HG02678 (cell line): Measurements from ENCODE around the gene LAMB4.
A peak's percentile ranks its signal among the peaks of the same experiment; 100 is the strongest.

ENCODE experiments used
- ATAC-seq: cut with Tn5 transposase; IDR thresholded peaks from one replicate; pipeline ENCODE4 v1.9.1; 2021; ENCODE audit warnings: mild to moderate bottlenecking, moderate library complexity; ENCODE audit not compliant: unreplicated experiment

Gene LAMB4

DNA sequence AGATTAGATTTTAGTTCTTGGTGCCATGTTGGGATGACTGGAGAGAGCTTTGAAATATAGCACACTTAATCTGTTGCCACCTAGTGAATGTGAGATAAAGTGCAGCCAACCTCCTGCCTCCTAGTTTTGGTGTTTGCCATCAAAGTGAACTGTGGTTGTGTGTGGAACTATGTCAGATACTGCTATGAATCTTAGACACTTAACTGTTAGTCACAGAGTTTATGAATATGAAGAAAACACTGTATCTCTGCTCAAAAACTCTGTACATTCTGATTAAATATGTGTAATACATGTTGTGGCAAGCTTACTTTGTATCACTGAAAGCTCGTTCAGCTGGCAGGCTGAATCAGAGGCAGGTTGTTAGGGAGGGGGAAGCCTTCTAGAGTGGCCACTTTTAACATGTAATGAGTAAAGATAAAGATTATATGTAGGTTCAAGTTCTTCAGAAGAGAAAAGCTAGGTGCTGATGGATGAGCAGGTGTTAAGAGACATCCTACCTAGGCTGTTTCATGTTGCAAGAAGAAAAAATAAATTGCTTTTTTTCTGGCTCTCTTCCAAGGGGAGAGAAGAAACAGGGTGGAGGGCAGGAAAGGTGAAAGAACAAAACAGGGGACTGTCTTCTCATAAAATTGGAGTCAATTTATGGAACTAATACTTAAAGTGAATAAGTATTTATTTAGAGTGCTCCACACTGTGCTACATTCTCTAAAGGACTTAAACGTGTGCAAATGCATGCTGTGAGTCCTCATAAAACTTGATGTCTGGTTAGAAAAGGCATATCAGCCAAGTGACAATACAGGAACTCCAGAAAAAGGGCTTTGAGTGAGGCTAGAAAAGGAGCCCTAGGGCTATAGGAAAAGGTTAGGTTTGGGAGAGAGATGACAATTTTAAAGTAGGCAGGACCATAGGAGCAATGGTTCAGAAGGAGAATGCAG, 113.1 kb downstream of the LAMB4 start:
- no peak for ATAC-seq

DNA sequence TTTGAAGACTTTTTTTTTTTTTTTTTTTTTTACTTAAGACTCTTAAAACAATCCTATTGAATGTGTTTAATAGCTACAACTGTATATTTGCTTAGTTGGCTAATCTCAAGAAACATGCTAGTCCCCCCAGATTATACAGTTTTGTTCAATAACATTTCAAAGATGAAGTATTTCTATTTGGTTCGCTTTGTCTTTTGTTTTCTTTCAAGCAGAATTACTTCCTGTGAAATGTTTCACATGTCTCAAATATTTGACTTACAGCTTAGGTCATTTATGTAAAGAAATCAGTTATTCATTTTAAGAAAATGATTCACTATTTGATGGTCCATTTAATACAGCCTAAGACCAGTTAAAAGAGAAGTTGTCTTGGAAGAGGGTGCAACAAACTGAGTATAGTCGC, 114.4 kb downstream of the LAMB4 start:
- no peak for ATAC-seq

GRCh38 chr7:108014747-108015682, 115.1 kb downstream of the LAMB4 start:
- no peak for ATAC-seq

- no peak for ATAC-seq
Observed at GRCh38 chr7:108014215-108014614, 115.9 kb downstream of the LAMB4 start.

- no peak for ATAC-seq
Observed at GRCh38 chr7:108012499-108013430, 117.4 kb downstream of the LAMB4 start.

- ATAC-seq: no peak
Observed at GRCh38 chr7:108010377-108010776, 119.8 kb downstream of the LAMB4 start.

DNA sequence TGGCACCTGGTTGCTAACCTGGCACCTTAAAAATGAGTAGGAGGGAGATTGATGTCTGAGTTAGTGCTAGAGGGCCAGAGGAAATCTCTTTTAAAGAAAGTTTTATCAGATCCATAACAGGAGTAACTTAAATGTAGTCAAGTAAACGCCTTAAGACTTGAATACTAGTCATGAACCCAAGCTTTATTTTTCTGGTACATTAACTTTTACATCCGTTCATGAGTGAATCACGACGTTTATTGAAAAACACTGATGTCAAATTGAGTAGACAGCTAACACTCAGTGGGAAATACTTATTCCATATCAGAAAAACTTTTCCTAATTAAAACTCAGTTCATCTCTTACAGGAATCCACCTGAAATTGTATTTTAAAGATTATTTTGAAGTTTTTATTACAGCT, 120.3 kb downstream of the LAMB4 start:
- no peak for ATAC-seq

GRCh38 chr7:108008827-108009226, 121.3 kb downstream of the LAMB4 start:
- no peak for ATAC-seq

DNA sequence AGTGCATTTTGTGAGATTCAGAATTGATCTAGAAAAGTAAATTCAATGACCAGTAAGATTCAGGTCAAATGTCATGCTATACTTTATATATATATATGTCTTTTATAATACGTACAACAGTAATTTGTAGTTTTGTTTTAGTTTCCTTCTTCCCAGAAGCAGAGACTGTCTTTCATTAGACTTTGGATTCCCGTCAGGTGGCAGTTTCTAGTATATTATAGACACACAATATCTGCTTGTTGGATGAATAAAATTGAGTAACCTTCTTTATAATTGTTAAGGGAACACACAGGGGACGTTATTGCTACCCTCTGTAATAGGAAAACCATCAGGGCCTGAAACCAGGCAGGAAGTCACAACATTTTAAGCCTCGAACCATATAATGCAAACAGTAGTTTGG, 121.9 kb downstream of the LAMB4 start:
- ATAC-seq: no peak

- no peak for ATAC-seq
Observed at GRCh38 chr7:108007762-108008161, 122.4 kb downstream of the LAMB4 start.

DNA sequence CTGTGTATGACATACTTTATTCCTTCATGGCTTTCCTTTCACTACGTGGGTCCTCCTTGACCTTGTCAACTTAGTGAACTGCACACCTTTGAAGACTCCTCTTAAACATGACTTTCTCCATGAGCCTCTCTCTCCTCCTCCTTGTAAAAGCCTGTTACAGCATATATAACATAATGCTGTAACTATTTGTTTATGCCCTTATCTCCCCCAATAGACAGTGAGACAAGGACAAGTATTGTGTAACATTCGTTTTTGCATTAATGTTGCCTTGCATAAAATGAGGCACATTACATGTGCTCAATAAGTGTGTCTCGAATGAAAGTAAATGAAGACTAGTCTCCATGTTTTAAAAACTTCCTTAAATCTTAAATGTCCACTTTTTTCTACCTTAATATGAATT, 122.9 kb downstream of the LAMB4 start:
- ATAC-seq: no peak

DNA sequence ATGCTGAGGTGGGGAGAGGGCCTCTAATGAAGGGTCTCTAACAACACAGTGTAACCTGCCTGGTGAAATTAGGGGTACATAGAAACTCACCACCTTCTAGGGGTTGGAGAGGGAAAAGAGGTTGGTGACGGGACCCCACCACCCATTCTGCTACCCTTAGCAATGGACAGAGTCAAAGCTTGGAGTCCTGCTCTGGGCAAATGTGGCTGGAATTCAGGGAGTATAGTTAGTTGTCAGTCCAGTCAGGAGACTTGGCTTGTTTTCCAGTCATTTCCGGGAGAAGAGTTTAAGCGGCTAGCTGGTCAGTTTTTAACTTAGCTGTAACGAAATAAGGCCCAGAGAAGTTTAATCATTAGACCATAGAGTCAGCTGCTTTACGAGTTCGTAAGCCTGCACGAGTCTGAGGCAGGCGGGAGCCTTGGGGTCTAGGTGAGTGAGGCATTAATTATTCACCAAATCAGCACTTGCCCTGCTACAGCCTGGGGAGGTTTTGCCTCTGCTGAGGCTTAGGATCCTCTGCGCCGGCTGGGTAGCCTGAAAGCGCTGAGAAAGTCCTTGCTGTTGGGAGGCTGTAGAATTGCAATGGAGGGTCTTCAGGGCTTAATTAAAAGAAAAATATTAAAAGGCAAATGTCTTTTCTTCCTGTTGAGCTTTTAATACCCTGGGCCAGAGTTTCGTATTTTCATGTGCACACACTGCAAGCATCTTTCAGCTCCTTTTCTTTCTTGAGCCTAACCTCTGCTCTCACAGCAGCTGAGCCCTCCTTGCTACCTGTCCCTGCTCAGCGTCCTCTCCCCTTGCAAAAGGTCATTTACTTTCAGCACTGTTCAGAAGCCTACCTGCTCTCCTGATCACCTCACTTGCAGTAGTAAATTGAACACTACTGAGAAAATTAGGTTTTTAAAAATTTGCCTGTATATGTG, 125.7 kb downstream of the LAMB4 start:
- peak; percentile 53 for ATAC-seq

DNA sequence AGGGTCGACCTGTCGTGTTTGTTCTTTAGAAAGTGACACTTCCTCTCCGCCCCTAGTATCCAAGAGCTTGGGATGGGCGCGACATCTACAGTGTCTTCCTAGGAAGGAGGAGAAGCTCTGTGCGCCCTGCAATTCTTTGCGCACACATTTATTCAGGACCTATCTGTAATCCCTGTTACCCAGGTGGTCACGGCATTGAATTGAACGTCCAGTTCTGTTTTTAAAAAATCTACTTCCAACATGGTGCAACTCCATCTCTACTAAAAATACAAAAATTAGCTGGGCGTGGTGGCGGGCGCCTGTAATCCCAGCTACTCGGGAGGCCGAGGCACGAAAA, 126.6 kb downstream of the LAMB4 start:
- ATAC-seq: no peak

- ATAC-seq: no peak
Observed at GRCh38 chr7:108002726-108003598, 127.2 kb downstream of the LAMB4 start, which contains the start of gene LAMB1. Gene LAMB1 (minus strand): TSS chr7:108003161. CDS start chr7:108002885, 276 bp downstream.

- ATAC-seq: no peak
Observed at GRCh38 chr7:108001764-108002725, 128.1 kb downstream of the LAMB4 start.

- no peak for ATAC-seq
Observed at GRCh38 chr7:108000875-108001763, 129.0 kb downstream of the LAMB4 start.
